HG03103 (cell line): ENCODE results near the gene ACOT2.
A peak's percentile ranks its signal among the peaks of the same experiment; 100 is the strongest.
"Not testable (repeated sequence)": the region's sequence is repeated elsewhere in the genome, so short reads cannot be mapped to it uniquely, and the experiment has no call there.

ENCODE experiments used
- ATAC-seq: cut with Tn5 transposase; IDR thresholded peaks from one replicate; pipeline ENCODE4 v1.9.1; 2021; ENCODE audit warnings: low read depth; ENCODE audit not compliant: unreplicated experiment

The ACOT2 gene

GRCh38 chr14:73567358-73567757 is 1.7 kb upstream of the ACOT2 start:
- no peak for ATAC-seq

- no peak for ATAC-seq
These were observed 795 bp upstream of the ACOT2 start for GRCh38 chr14:73567951-73568885.

GRCh38 chr14:73568886-73569184 is 178 bp upstream of the ACOT2 start:
- ATAC-seq = not testable (repeated sequence)

GRCh38 chr14:73570913-73571312 is 1.9 kb downstream of the ACOT2 start:
- ATAC-seq = peak; percentile 44

- ATAC-seq = not testable (repeated sequence)
These were observed 4.0 kb downstream of the ACOT2 start for GRCh38 chr14:73573034-73573433.

- ATAC-seq = not testable (repeated sequence)
These were observed 4.7 kb downstream of the ACOT2 start for GRCh38 chr14:73573740-73574139.

- ATAC-seq = not testable (repeated sequence)
These were observed 5.2 kb downstream of the ACOT2 start for GRCh38 chr14:73574251-73574650.

GRCh38 chr14:73576391-73576790 is 7.4 kb downstream of the ACOT2 start:
- ATAC-seq = no peak

- not testable (repeated sequence) for ATAC-seq
These were observed 8.2 kb downstream of the ACOT2 start for GRCh38 chr14:73577214-73577613.

GRCh38 chr14:73582102-73582979 is 13.3 kb downstream of the ACOT2 start:
- ATAC-seq = not testable (repeated sequence)

GRCh38 chr14:73588695-73589094 is 19.7 kb downstream of the ACOT2 start:
- ATAC-seq = no peak

- ATAC-seq = no peak
These were observed 20.1 kb downstream of the ACOT2 start for GRCh38 chr14:73589116-73589515.

GRCh38 chr14:73590673-73591004 is 21.6 kb downstream of the ACOT2 start:
- not testable (repeated sequence) for ATAC-seq

- ATAC-seq = no peak
These were observed 22.9 kb downstream of the ACOT2 start, which contains the start of gene ACOT4 for GRCh38 chr14:73591690-73592449. Gene ACOT4, plus strand, starts transcription at chr14:73591873. Its CDS starts 87 bp downstream, at chr14:73591960.

- ATAC-seq = no peak
These were observed 25.5 kb downstream of the ACOT2 start for GRCh38 chr14:73594491-73594890.

- no peak for ATAC-seq
These were observed 30.5 kb downstream of the ACOT2 start for GRCh38 chr14:73599499-73599898.

- no peak for ATAC-seq
These were observed 34.0 kb downstream of the ACOT2 start for GRCh38 chr14:73602994-73603393.

- no peak for ATAC-seq
These were observed 37.3 kb downstream of the ACOT2 start for GRCh38 chr14:73606271-73606670.

- no peak for ATAC-seq
These were observed 38.2 kb downstream of the ACOT2 start for GRCh38 chr14:73607241-73607640.

GRCh38 chr14:73610687-73611086 is 41.7 kb downstream of the ACOT2 start:
- no peak for ATAC-seq
